Iris pigment epithelial cell (primary cell): ENCODE data around the gene NTSR1.

Experiments
- DNase-seq: peaks from one replicate; pipeline ENCODE4 v3.0.0-alpha.2; 2011; ENCODE audit warnings: low read depth

Gene NTSR1

GRCh38 chr20:62694106-62694505, 14.5 kb upstream of the NTSR1 start:
- DNase-seq = no peak

- no peak for DNase-seq
Observed at GRCh38 chr20:62694868-62695267, 13.8 kb upstream of the NTSR1 start.

- no peak for DNase-seq
Observed at GRCh38 chr20:62695448-62696414, 12.9 kb upstream of the NTSR1 start.

GRCh38 chr20:62696434-62696957, 12.1 kb upstream of the NTSR1 start:
- no peak for DNase-seq

- DNase-seq = no peak
Observed at GRCh38 chr20:62696989-62697388, 11.6 kb upstream of the NTSR1 start.

DNA sequence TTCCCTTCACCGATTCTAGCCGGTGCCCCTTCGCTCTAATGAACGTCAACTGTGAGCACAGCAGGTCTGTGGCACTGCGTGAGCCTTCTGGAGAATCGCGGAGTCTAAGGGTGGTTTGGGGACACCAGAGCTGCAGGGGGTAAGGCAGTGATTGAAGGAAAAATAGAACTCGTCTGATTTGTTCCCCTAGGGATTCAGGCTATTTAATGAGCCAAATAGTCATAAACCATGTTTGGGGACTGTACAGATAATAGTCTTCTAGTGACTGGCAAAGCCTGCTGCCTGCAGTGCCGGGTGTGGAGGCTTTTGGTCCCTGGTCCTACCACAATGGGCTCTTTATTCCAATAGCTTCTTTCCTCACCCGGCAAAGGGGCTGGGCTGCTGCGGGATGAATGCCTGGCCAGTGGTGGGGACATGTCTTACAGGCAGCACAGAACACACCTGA, 11.1 kb upstream of the NTSR1 start:
- DNase-seq = no peak

DNA sequence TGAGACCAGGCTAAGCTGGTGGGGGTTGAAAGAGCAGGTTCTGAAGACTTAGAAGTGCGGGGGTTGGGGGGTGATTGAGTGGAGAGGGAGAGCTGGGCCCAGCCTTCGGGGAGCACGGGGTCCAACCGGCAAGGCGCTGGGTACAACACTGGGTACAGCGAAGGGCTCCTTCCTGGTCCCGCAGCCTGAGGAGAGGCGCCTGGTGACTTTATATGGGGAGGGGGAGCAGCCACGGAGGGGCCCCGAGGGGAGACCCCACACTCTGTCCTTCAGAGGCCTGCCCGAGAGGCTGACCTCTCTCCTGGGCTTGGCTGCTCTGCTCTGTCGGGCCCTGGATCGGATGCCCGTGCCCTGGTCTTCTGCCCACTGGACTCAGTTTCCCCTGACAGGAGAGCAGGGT, 10.4 kb upstream of the NTSR1 start:
- no peak for DNase-seq

DNA sequence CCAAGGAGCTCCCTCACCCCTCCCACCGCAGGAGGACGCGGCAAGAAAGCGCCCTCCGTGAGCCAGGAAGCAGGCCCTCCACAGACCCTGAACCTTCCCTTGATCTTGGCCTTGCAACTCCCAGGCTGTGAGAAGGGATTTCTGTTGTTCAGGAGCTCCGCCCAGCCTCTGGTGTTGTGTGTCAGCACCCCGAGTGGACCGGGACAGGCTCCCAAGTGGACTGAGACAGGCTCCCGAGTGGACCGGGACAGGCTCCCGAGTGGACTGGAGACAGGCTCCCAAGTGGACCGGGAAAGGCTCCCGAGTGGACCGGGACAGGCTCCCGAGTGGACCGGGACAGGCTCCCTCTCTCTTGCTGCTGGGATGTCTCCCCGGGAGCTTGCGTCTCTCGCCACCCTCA, 9.3 kb upstream of the NTSR1 start:
- DNase-seq = no peak

DNA sequence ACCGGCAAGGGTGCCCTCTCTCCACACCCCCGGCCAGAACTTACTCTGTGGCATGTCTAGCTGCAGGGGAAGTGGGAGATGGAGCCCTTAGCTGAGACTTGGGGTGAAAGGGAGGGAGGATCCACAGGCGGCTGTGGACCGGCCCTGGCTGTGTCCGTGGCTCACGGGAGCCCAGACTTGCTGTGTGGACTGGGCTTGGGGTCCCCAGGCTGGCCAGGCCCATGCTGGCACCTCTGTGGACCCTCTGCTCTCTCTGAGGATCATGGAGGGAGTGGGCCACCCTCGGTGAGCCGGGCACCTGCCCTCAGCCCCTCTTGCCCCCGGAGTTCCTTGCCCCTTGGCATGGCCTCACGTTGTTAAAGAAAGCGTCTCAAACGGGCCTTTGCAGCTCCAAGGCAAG, 8.9 kb upstream of the NTSR1 start:
- DNase-seq = no peak

DNA sequence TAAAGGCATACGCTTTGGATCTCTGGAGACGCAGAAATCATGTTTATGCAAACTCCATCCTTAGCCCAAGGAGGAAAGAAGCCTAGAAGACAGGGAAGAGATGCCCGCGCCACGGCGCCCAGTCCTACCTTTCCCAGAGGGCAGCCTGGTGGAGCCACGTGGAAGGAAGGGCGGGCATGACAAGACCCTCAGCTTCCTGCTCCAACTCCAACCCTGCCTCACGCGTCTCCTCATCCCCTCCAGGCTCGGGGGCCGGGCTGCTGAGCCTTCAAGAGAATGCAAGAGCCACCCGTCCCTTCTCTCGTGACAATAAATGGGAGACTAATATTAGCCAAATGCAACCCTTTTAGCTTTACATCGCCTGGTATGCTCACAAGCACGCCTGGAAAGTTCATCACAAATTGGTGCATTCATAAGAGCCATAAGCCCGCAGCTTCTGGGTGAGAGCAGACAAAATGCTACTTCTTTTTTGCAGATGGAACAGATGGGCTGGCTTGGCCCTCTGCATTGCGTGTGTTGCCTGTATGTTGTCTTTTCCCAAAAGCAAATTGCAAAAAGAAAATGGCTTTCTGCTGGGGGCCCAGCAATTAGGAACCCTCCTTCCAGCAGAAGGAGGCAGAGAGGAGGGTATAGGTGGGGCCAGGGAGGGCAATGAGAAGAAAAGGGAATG, 8.2 kb upstream of the NTSR1 start:
- DNase-seq = no peak

- DNase-seq = no peak
Observed at GRCh38 chr20:62701161-62702012, 7.2 kb upstream of the NTSR1 start.

- no peak for DNase-seq
Observed at GRCh38 chr20:62702013-62702300, 6.7 kb upstream of the NTSR1 start.

DNA sequence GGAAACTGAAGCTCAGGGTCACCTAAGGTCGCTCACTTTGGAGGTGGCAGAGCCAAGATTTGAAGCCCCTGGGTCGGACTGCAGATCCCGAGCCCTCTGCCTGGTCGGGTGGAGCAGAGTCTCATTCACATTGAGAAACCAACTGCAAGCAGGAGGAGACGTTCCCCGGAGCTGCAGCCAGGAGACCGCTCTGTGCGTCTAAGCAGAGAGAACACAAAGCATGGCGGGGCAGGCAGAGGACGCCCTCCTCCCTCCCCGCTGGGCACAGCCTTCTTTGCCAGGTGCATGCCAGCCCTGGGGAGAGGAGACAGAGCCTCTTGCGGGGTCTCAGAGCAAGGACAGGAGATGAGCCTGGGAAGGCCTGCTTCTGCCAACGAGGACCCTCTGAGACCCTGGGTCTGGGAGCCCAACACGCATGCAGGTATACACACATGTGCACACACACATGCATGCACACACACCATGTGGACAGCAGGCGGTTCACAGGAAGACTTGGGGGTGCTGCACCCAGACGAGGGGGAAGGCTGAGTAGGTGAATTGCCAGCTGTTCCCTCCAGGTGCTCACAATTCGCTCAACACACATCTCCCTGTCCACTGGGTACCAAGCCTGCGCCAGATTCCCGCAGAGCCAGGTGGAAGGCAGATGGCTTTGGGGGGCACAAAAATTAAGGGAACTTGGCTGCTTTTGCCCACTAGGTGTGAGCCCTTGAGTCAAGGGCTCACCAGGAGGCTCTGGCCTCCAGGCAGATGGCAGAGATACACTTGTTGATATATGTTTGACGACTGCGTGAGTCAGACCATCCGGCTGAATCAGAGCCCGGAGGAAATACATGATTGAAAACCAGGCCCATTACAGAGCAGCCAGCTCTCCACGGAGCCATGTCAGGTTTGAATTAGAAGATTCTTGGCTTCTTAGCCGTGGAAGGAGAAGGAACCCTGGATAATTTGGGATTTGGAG, 5.5 kb upstream of the NTSR1 start:
- peak; percentile 92 for DNase-seq

DNA sequence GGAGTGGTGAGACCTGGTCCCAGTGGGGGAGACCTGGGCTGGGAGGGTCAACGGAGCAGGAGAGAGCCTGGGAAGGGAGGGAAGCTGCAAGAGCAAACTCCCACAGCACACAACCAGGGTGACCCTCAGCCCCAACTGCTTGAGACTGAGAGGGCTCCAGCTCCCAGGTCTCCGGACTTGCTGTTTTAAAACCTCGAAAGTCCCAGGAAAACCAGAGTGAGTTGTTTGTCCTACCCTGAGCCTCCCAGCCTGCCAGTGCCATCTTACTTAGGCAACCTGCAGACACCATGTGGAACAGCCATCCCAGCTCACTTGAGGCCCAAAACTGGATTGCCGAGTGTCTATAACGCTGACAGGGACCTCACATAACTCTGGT, 4.8 kb upstream of the NTSR1 start:
- DNase-seq = peak; percentile 10

- DNase-seq = peak; percentile 84
Observed at GRCh38 chr20:62704341-62704948, 4.2 kb upstream of the NTSR1 start.

DNA sequence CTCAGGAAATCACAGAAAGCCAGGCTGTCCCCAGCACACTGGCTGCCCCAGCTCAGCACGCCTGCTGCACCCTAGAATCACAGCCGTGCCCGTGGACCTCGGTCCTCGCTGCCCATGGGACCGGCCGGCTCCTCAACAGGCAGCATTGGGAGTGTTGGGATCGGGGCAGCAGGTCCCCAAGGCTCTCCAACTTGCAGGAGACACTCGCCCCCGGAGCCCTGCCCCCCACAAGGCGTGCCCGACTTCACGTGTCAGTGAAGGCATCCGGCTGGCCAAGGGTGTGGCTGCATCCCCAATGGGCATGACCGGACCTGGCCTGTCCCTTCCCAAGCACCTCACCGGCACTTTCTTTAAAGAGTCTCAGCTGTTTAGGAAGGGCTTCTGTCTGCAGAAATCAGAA, 3.0 kb upstream of the NTSR1 start:
- DNase-seq = no peak

GRCh38 chr20:62706344-62706743, 2.3 kb upstream of the NTSR1 start:
- no peak for DNase-seq

GRCh38 chr20:62706857-62707256, 1.8 kb upstream of the NTSR1 start:
- no peak for DNase-seq

- no peak for DNase-seq
Observed at GRCh38 chr20:62707276-62707920, 1.2 kb upstream of the NTSR1 start.

DNA sequence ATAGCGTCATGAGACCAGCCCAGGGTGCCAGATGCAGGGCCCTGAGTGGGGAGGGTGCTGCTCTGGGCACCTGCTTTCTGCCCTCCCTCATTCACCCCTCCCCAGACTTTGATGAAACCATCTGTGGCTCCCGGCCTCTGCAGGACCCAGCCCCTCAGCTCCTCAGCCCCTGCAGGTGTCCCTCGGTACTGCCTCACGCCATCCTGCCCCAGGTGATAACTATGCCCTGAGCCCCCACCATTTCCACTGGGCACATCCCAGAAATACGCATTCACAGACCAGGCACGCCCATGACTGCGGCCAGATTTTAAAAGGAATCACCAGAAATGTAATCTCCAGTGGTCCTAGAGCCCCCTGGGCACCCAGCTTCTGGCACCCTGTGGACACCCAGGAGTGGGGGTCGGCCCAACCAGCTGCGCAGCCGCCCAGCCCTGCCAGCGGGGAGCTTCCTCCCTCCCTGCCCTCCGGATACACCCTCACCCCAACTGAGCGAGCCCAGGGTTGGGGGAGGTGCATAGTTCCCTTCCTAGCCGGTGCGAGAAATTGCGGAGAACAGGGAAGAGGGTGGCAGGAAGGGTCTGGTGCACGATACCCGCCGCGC, 615 bp upstream of the NTSR1 start:
- no peak for DNase-seq
